Panc1 (cell line): ENCODE data around the gene CASTOR1. TPM values are rescaled to one million over a fixed set of nuclear protein-coding genes. Genes with fewer than 3 reads are reported as not detected.

ENCODE experiments used
- ATAC-seq: fragments of 200-7000 bp; cut with Tn5 transposase; 2 replicates; pipeline ENCODE4 v1.9.1; 2020; ENCODE audit warnings: mild to moderate bottlenecking, moderate library complexity
- BruUV-seq: library from RNA; stranded (reverse); fragments of 400-500 nt; replicated peaks from 2 replicates; lab custom pipeline; 2021; lab: Mats Ljungman, UMichigan
- CTCF ChIA-PET: fragments of 300-600 bp; sonication (Branson Sonifier 250); formaldehyde crosslinking; loops from one replicate; lab custom pipeline; 2022; ENCODE audit warnings: antibody characterized with exemption; lab: Charles Lee
- POLR2A ChIA-PET: fragments of 300-600 bp; sonication (Branson Sonifier 250); formaldehyde crosslinking; loops from one replicate; lab custom pipeline; 2022; ENCODE audit warnings: antibody characterized with exemption; lab: Charles Lee
- DNase-seq: peaks from one replicate; pipeline ENCODE4 v3.0.0-alpha.2; 2010; ENCODE audit warnings: low read depth, low spot score
- H3K27ac ChIP-seq: 2 replicates; pipeline ENCODE4 v1.5.1; 2011; ENCODE audit warnings: mild to moderate bottlenecking, low read length, inconsistent platforms
- H3K27me3 ChIP-seq: fragments of 200-500 bp; sonication (Bioruptor generic); 2 replicates; pipeline ENCODE4 v1.6.0; 2014; ENCODE audit warnings: low read length, inconsistent platforms; ENCODE audit not compliant: control insufficient read depth, insufficient read depth
- H3K36me3 ChIP-seq: fragments of 200-500 bp; sonication (Bioruptor generic); 2 replicates; pipeline ENCODE4 v1.5.1; 2014; ENCODE audit warnings: inconsistent platforms, mild to moderate bottlenecking, low read length, moderate library complexity; ENCODE audit not compliant: control insufficient read depth, insufficient read depth
- H3K4me1 ChIP-seq: 2 replicates; pipeline ENCODE4 v1.5.1; 2011; ENCODE audit warnings: inconsistent platforms, mild to moderate bottlenecking, low read length, moderate library complexity; ENCODE audit not compliant: control insufficient read depth, insufficient read depth
- H3K4me3 ChIP-seq, 2 experiments: 2 replicates each; pipeline ENCODE4 v1.5.1; 2011 to 2012; ENCODE audit warnings: low read depth in 2 of 2, low read length in 2 of 2, mild to moderate bottlenecking in 2 of 2, inconsistent platforms in 1 of 2, moderate library complexity in 1 of 2
- H3K9me3 ChIP-seq: fragments of 200-500 bp; sonication (Bioruptor generic); 2 replicates; pipeline ENCODE4 v1.5.1; 2014; ENCODE audit warnings: low read depth, mild to moderate bottlenecking, inconsistent platforms, low read length, moderate library complexity; ENCODE audit not compliant: control insufficient read depth, insufficient read depth
- CTCF ChIP-seq: fragments of 450-650 bp; IDR thresholded peaks from 2 replicates; pipeline ENCODE4 v1.5.1; 2017; ENCODE audit warnings: mild to moderate bottlenecking
- POLR2AphosphoS5 ChIP-seq: IDR thresholded peaks from 2 replicates; pipeline ENCODE4 v1.6.1; 2012; ENCODE audit warnings: mild to moderate bottlenecking, low read depth, low read length, moderate library complexity
- REST ChIP-seq, 2 experiments: IDR thresholded peaks; 2 replicates each; pipeline ENCODE4 v1.6.1; 2011 to 2012; ENCODE audit warnings: low read depth in 2 of 2, control low read depth in 1 of 2, low read length in 1 of 2, mild to moderate bottlenecking in 1 of 2, moderate library complexity in 1 of 2; ENCODE audit not compliant: insufficient read depth in 1 of 2
- SIN3A ChIP-seq: IDR thresholded peaks from 2 replicates; pipeline ENCODE4 v1.6.1; 2012; ENCODE audit warnings: low read depth, mild to moderate bottlenecking, low read length, moderate library complexity, borderline replicate concordance; ENCODE audit not compliant: insufficient read depth
- TCF7L2 ChIP-seq: IDR thresholded peaks from 2 replicates; pipeline ENCODE4 v1.6.1; 2011; ENCODE audit warnings: mild to moderate bottlenecking, low read depth, low read length, inconsistent platforms
- in situ Hi-C: cut with HindIII; loops from 2 replicates; pipeline ENCODE4 v1.10.0; 2016; ENCODE audit warnings: low sequenced_read_pairs, low pct_unique_long_range_greater_than_20kb
- intact Hi-C: fragments of 100-400 bp; cut with micrococcal nuclease; formaldehyde crosslinking; loops from one replicate; pipeline ENCODE4 v1.10.0; 2022; ENCODE audit not compliant: unreplicated experiment
- total RNA-seq: library from RNA; stranded (reverse); gene quantifications from one replicate; pipeline ENCODE4 v1.2.1, GENCODE V29; 2021; ENCODE audit not compliant: unreplicated experiment

CASTOR1 gene
- total RNA-seq, 1 experiment from 2014 or later: 6.7 TPM

- DNase-seq (no peak), ATAC-seq (peak; percentile 40; the same call in 1 of the 2 replicates)
- Histone ChIP-seq H3K4me1 (peaks cover 16% of the 10 kb centered on the region), H3K27ac (no peak overlapping the region), H3K9me3 (no peaks in the 10 kb centered on the region), H3K27me3 (no peaks in the 10 kb centered on the region), H3K36me3 (no peaks in the 10 kb centered on the region; the same call in 1 of the 2 replicates), H3K4me3 (no peak overlapping the region)
- CTCF ChIA-PET: interaction anchor here (2.3 kb wide), 1 partner anchor 40 kb away, joined by 11 read pairs; no protein-coding TSS in a partner anchor
- in situ Hi-C loops: no loop called here
- POLR2A ChIA-PET: no interaction called here
- intact Hi-C loops: no loop called here
- BruUV-seq: no TSS peak
- TF ChIP-seq CTCF: no peak; the same call in 1 of the 2 replicates
- TF ChIP-seq REST (IDR thresholded peaks at IDR 0.05; ENCODE audit: insufficient read depth in 1 of 2, low read depth in 2 of 2, low read length in 1 of 2): no peak
- no peak for TF ChIP-seq TCF7L2
- no peak for TF ChIP-seq SIN3A
- TF ChIP-seq POLR2AphosphoS5: no peak
These were observed 38.6 kb upstream of the CASTOR1 start for GRCh38 chr22:30327864-30328345.

- Histone ChIP-seq H3K9me3 (no peaks in the 10 kb centered on the region), H3K36me3 (no peaks in the 10 kb centered on the region; the same call in 1 of the 2 replicates), H3K27me3 (no peaks in the 10 kb centered on the region), H3K4me3 (peak within 1 kb of the TSS; percentile 60 to 61), H3K4me1 (peaks cover 16% of the 10 kb centered on the region), H3K27ac (peak within 1 kb of the TSS; percentile 72)
- ChIA-PET CTCF (interaction anchor here (0.6 to 2.3 kb wide), 2 partner anchors 39 to 42 kb away, joined by 4 to 11 read pairs; no protein-coding TSS in a partner anchor), POLR2A (no interaction called here)
- no TSS peak for BruUV-seq
- in situ Hi-C loops (no loop called here), intact Hi-C loops (no loop called here)
- DNase-seq (no peak), ATAC-seq (peak; percentile 92)
- TF ChIP-seq CTCF: no peak
- no peak for TF ChIP-seq SIN3A
- TF ChIP-seq TCF7L2: no peak
These were observed 37.5 kb upstream of the CASTOR1 start, which contains the start of gene TBC1D10A for GRCh38 chr22:30326706-30327362. TBC1D10A (minus strand) TSS chr22:30326941; CDS start chr22:30326881, 60 bp downstream.
